ENCODE results near the gene MAS1. TPM values are rescaled to one million over a fixed set of nuclear protein-coding genes. Genes with fewer than 3 reads are reported as not detected.
"Not testable (repeated sequence)": the region's sequence is repeated elsewhere in the genome, so short reads cannot be mapped to it uniquely, and the experiment has no call there.

The MAS1 gene
- total RNA-seq: not detected in 2 replicates

- DNase-seq (ENCODE audit: low read depth): no peak
- no peaks in the 10 kb centered on the region for H3K36me3 ChIP-seq (ENCODE audit: control insufficient read depth, insufficient read depth, low read length)
- no peak within 1 kb of the TSS for H3K4me3 ChIP-seq (ENCODE audit: low read depth, low read length)
- H3K27me3 ChIP-seq (ENCODE audit: control insufficient read depth, insufficient read depth, low read length): no peaks in the 10 kb centered on the region
- no peak for TF ChIP-seq CTCF (IDR thresholded peaks at IDR 0.05; ENCODE audit: insufficient read depth, low read length, poor library complexity, severe bottlenecking)
These were observed at the start of gene MAS1 for GRCh38 chr6:159890792-159891191. TSS of gene MAS1 (plus strand) at chr6:159890988. CDS start at chr6:159906956, 15,968 bp downstream.

GRCh38 chr6:159842035-159842434 is 48.8 kb upstream of the MAS1 start:
- Histone ChIP-seq H3K27me3 (ENCODE audit: control insufficient read depth, insufficient read depth, low read length) (no peaks in the 10 kb centered on the region), H3K4me3 (ENCODE audit: low read depth, low read length) (no peak overlapping the region), H3K36me3 (ENCODE audit: control insufficient read depth, insufficient read depth, low read length) (no peaks in the 10 kb centered on the region)
- peak; percentile 22 for TF ChIP-seq CTCF (IDR thresholded peaks at IDR 0.05; ENCODE audit: insufficient read depth, low read length, poor library complexity, severe bottlenecking)
- no peak for DNase-seq (ENCODE audit: low read depth)

GRCh38 chr6:159844737-159845645 is 45.8 kb upstream of the MAS1 start:
- H3K4me3 ChIP-seq (ENCODE audit: low read depth, low read length): no peak overlapping the region
- DNase-seq (ENCODE audit: low read depth): no peak
- TF ChIP-seq CTCF (IDR thresholded peaks at IDR 0.05; ENCODE audit: insufficient read depth, low read length, poor library complexity, severe bottlenecking): no peak
- H3K36me3 ChIP-seq (ENCODE audit: control insufficient read depth, insufficient read depth, low read length): no peaks in the 10 kb centered on the region
- H3K27me3 ChIP-seq (ENCODE audit: control insufficient read depth, insufficient read depth, low read length): no peaks in the 10 kb centered on the region

DNA sequence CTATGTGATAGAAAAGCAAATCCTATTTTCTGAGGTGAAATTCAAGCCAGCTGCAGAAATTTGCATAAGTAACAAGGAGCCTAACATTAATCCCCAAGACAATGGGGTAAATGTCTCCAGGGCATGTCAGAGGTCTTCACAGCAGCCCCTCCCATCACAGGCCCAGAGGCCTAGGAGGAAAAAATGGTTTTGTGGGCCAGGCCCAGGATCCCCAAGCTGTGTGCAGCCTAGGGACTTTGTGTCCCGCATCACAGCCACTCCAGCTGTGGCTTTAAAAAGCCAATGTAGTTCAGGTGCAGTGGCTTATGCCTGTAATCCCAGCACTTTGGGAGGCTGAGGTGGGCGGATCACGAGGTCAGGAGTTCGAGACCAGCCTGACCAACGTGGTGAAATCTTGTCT is 42.2 kb upstream of the MAS1 start:
- not testable (repeated sequence) for H3K4me3 ChIP-seq (ENCODE audit: low read depth, low read length); DNase-seq (ENCODE audit: low read depth); H3K27me3 ChIP-seq (ENCODE audit: control insufficient read depth, insufficient read depth, low read length); H3K36me3 ChIP-seq (ENCODE audit: control insufficient read depth, insufficient read depth, low read length)

DNA sequence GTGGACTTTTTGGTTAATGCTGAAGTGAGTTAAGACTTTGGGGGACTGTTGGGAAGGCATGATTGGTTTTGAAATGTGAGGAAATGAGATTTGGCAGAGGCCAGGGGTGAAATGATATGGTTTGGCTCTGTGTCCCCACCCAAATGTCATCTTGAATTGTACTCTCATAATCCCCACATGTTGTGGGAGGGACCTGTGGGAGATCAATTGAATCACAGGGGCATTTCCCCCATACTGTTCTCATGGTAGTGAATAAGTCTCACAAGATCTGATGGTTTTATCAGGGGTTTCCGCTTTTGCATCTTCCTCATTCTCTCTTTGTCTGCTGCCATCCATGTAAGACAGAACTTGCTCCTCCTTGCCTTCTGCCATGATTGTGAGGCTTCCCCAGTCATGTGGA is 40.9 kb upstream of the MAS1 start:
- not testable (repeated sequence) for H3K36me3 ChIP-seq (ENCODE audit: control insufficient read depth, insufficient read depth, low read length); H3K27me3 ChIP-seq (ENCODE audit: control insufficient read depth, insufficient read depth, low read length); DNase-seq (ENCODE audit: low read depth); H3K4me3 ChIP-seq (ENCODE audit: low read depth, low read length)

- Histone ChIP-seq H3K4me3 (ENCODE audit: low read depth, low read length) (no peak overlapping the region), H3K27me3 (ENCODE audit: control insufficient read depth, insufficient read depth, low read length) (no peaks in the 10 kb centered on the region), H3K36me3 (ENCODE audit: control insufficient read depth, insufficient read depth, low read length) (no peaks in the 10 kb centered on the region)
- DNase-seq (ENCODE audit: low read depth): no peak
- peak; percentile 25 for TF ChIP-seq CTCF (IDR thresholded peaks at IDR 0.05; ENCODE audit: insufficient read depth, low read length, poor library complexity, severe bottlenecking)
These were observed 37.9 kb upstream of the MAS1 start for GRCh38 chr6:159852877-159853276.

DNA sequence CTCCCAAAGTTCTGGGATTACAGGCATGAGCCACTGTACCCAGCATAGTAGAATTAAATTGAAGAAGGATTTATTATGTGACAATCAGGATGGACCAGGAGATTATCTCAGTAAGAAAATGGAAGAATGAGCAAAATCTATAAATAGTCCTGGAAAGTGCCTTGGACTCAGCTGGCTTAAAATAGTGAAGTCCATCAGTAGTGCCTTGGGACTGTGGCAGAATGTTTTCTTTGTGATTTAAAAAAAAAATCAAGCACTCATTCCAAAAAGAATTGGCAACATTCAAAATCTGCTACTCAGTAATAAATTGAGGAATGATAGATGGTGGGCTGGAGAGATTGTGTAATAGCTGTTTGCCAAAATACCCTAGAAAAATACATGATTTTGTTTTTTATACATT is 37.0 kb upstream of the MAS1 start:
- Histone ChIP-seq H3K36me3 (ENCODE audit: control insufficient read depth, insufficient read depth, low read length) (no peaks in the 10 kb centered on the region), H3K27me3 (ENCODE audit: control insufficient read depth, insufficient read depth, low read length) (peaks cover 2% of the 10 kb centered on the region), H3K4me3 (ENCODE audit: low read depth, low read length) (no peak overlapping the region)
- no peak for DNase-seq (ENCODE audit: low read depth)
- no peak for TF ChIP-seq CTCF (IDR thresholded peaks at IDR 0.05; ENCODE audit: insufficient read depth, low read length, poor library complexity, severe bottlenecking)

Measured in kidney epithelial cell (primary cell).